Tibial nerve (tissue), 4 donors: ENCODE measurements around the gene PAQR6.

Experiments
- CTCF ChIP-seq, 5 experiments: fragments of 200-600 bp in 3 of 5; fragments of 450-650 bp in 2 of 5; sonication (generic) in 3 of 5; IDR thresholded peaks; one replicate each; pipeline ENCODE4 v1.5.1; 2016 to 2019; ENCODE audit warnings: antibody characterized with exemption in 5 of 5, mild to moderate bottlenecking in 3 of 5, moderate library complexity in 2 of 5
- EP300 ChIP-seq, 2 donors: sonication (generic); formaldehyde crosslinking; IDR thresholded peaks; one replicate each; pipeline ENCODE4 v1.6.1; 2017; ENCODE audit warnings: antibody characterized with exemption in 2 of 2, mild to moderate bottlenecking in 1 of 2
- POLR2A ChIP-seq, 2 donors: fragments of 450-650 bp; IDR thresholded peaks; one replicate each; pipeline ENCODE4 v1.6.1; 2017; ENCODE audit warnings: antibody characterized with exemption in 2 of 2, mild to moderate bottlenecking in 2 of 2, moderate library complexity in 2 of 2

DNA sequence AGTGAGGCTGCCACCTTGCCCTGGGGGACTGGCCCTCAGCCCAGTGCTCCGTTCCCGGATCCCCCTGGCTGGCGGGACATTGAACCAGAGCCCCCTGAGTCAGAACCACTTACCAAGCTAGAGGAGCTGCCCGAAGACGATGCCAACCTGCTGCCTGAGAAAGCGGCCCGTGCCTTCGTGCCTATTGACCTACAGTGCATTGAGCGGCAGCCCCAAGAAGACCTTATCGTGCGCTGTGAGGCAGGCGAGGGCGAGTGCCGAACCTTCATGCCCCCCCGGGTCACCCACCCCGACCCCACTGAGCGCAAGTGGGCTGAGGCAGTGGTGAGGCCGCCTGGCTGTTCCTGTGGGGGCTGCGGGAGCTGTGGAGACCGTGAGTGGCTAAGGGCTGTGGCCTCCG is 37.6 kb upstream of the PAQR6 start:
- TF ChIP-seq CTCF (IDR thresholded peaks at IDR 0.05) (no peak), POLR2A (IDR thresholded peaks at IDR 0.05) (no peak), EP300 (IDR thresholded peaks at IDR 0.05) (no peak)
